Endothelial cell of umbilical vein (primary cell): Measurements from ENCODE around the gene FAT2. TPM values are rescaled to one million over a fixed set of nuclear protein-coding genes. Genes with fewer than 3 reads are reported as not detected.

Source experiments
- BruUV-seq: library from RNA; stranded (reverse); fragments of 400-500 nt; replicated peaks from 2 replicates; lab custom pipeline; 2021; lab: Mats Ljungman, UMichigan
- CTCF ChIA-PET: fragments of 300-600, 350-600 bp; sonication (Branson Sonifier 250); formaldehyde crosslinking; loops from one replicate; lab custom pipeline; 2021; ENCODE audit warnings: antibody characterized with exemption, inconsistent platforms; lab: Charles Lee
- POLR2A ChIA-PET: fragments of 300-600, 350-600 bp; sonication (Branson Sonifier 250); formaldehyde crosslinking; loops from one replicate; lab custom pipeline; 2021; ENCODE audit warnings: antibody characterized with exemption, inconsistent platforms; lab: Charles Lee
- DNase-seq: peaks from one replicate; pipeline ENCODE4 v3.0.0-alpha.2; 2011; ENCODE audit warnings: low read depth, low spot score
- FAIRE-seq: peaks from 2 replicates; lab custom pipeline; 2011; peaks lifted over from hg19 to GRCh38; lab: Jason Lieb, UNC
- H2AFZ ChIP-seq: 2 replicates; pipeline ENCODE4 v1.6.0; 2012; ENCODE audit warnings: low read depth, low read length, control low read depth, inconsistent platforms
- H3K27ac ChIP-seq: 2 replicates; pipeline ENCODE4 v1.5.1; 2011; ENCODE audit warnings: low read depth, mild to moderate bottlenecking, control low read depth, low read length, moderate library complexity; ENCODE audit not compliant: insufficient read depth
- H3K27me3 ChIP-seq, 2 experiments: 2 replicates each; pipeline versions ENCODE4 v1.6.0 to v1.6.1; 2011; ENCODE audit warnings: low read length in 2 of 2, mixed read lengths in 1 of 2; ENCODE audit not compliant: control insufficient read depth in 2 of 2, insufficient read depth in 2 of 2
- H3K36me3 ChIP-seq, 2 experiments: 2 replicates in 1 of 2; 3 replicates in 1 of 2; pipeline ENCODE4 v1.5.1; 2011; ENCODE audit warnings: low read length in 2 of 2, mild to moderate bottlenecking in 1 of 2, moderate library complexity in 1 of 2; ENCODE audit not compliant: control insufficient read depth in 2 of 2, insufficient read depth in 2 of 2; ENCODE audit errors: extremely low read depth in 1 of 2
- H3K4me1 ChIP-seq: 3 replicates; pipeline ENCODE4 v1.5.1; 2011; ENCODE audit warnings: mild to moderate bottlenecking, low read length; ENCODE audit not compliant: control insufficient read depth, insufficient read depth; ENCODE audit errors: extremely low read depth
- H3K4me2 ChIP-seq: 2 replicates; pipeline ENCODE4 v1.6.1; 2011; ENCODE audit warnings: low read length, control low read depth, mixed read lengths; ENCODE audit not compliant: insufficient read depth
- H3K4me3 ChIP-seq, 3 experiments: fragments of 200-600 bp in 1 of 3; sonication (generic), shearing (Covaris generic) in 1 of 3; replicated peaks in 1 of 3; 2 replicates each; pipeline ENCODE4 v1.5.1; 2011 to 2016; ENCODE audit warnings: control low read depth in 3 of 3, low read length in 3 of 3, mild to moderate bottlenecking in 2 of 3, inconsistent platforms in 1 of 3, low read depth in 1 of 3, moderate library complexity in 1 of 3; ENCODE audit not compliant: insufficient read depth in 1 of 3
- H3K79me2 ChIP-seq: 2 replicates; pipeline ENCODE4 v1.6.0; 2012; ENCODE audit warnings: low read length, inconsistent platforms; ENCODE audit not compliant: control insufficient read depth, insufficient read depth
- H3K9ac ChIP-seq: replicated peaks from 2 replicates; pipeline ENCODE3; 2011; ENCODE audit warnings: low read length, control low read depth; ENCODE audit not compliant: insufficient read depth; ENCODE audit errors: extremely low read depth
- H3K9me1 ChIP-seq: replicated peaks from 3 replicates; pipeline ENCODE4 v1.6.0; 2011; ENCODE audit warnings: mild to moderate bottlenecking, low read length; ENCODE audit not compliant: control insufficient read depth, insufficient read depth; ENCODE audit errors: extremely low read depth
- H3K9me3 ChIP-seq: replicated peaks from 2 replicates; pipeline ENCODE4 v1.5.1; 2012; ENCODE audit warnings: low read length, inconsistent platforms; ENCODE audit not compliant: control insufficient read depth, insufficient read depth
- H4K20me1 ChIP-seq: replicated peaks from 2 replicates; pipeline ENCODE3; 2011; ENCODE audit warnings: mild to moderate bottlenecking, low read length; ENCODE audit not compliant: control insufficient read depth, insufficient read depth; ENCODE audit errors: extremely low read depth
- EZH2 ChIP-seq: IDR thresholded peaks from 2 replicates; pipeline ENCODE4 v1.6.1; 2012; ENCODE audit warnings: borderline replicate concordance, low read depth, mild to moderate bottlenecking, moderate library complexity, low read length, inconsistent platforms; ENCODE audit not compliant: severe bottlenecking
- FOS ChIP-seq: IDR thresholded peaks from 2 replicates; pipeline ENCODE4 v1.6.1; 2011; ENCODE audit warnings: mild to moderate bottlenecking, low read length, moderate library complexity, borderline replicate concordance; ENCODE audit not compliant: insufficient read depth
- JUN ChIP-seq: IDR thresholded peaks from 2 replicates; pipeline ENCODE4 v1.6.1; 2011; ENCODE audit warnings: borderline replicate concordance, low read depth; ENCODE audit not compliant: insufficient read length, insufficient read depth
- MAX ChIP-seq: IDR thresholded peaks from 2 replicates; pipeline ENCODE4 v1.6.1; 2011; ENCODE audit not compliant: insufficient read depth, insufficient read length
- POLR2A ChIP-seq: IDR thresholded peaks from 2 replicates; pipeline ENCODE4 v1.6.1; 2012; ENCODE audit warnings: low read depth, mild to moderate bottlenecking, control low read depth, low read length
- POLR2AphosphoS5 ChIP-seq: IDR thresholded peaks from 2 replicates; pipeline ENCODE4 v1.6.1; 2012; ENCODE audit warnings: low read depth, mild to moderate bottlenecking, control low read depth, low read length, moderate library complexity; ENCODE audit not compliant: insufficient read depth
- dilution Hi-C: fragments of 300-500 bp; cut with MboI; formaldehyde crosslinking; loops from one replicate; pipeline ENCODE4 v1.15.0; 2019; ENCODE audit warnings: low sequenced_read_pairs; ENCODE audit not compliant: extremely low pct_ligation_motif_present
- intact Hi-C: fragments of 100-400 bp; cut with micrococcal nuclease; formaldehyde crosslinking; loops from one replicate; pipeline ENCODE4 v1.10.0; 2022
- polyA plus RNA-seq, 4 experiments: library from polyadenylated mRNA; depleted of rRNA in 3 of 4; stranded (reverse) in 3 of 4; unstranded in 1 of 4; fragments of >200 nt; gene quantifications; 2 replicates each; pipeline versions ENCODE4 v1.2.1 to v1.2.3, GENCODE V29; 2011 to 2012; ENCODE audit warnings: missing spikeins in 1 of 4
- total RNA-seq: library from RNA; stranded (reverse); gene quantifications from 2 replicates; pipeline ENCODE4 v1.2.3, GENCODE V29; 2021
- TF ChIP-seq, protein P1 (sequence below), 2 donors: IDR thresholded peaks; 1 replicate in 1 of 2; 2 replicates in 1 of 2; pipeline ENCODE4 v1.5.1; 2011; ENCODE audit warnings: low read length in 2 of 2, mild to moderate bottlenecking in 2 of 2, moderate library complexity in 2 of 2, control low read depth in 1 of 2, inconsistent platforms in 1 of 2, low read depth in 1 of 2; ENCODE audit not compliant: insufficient read depth in 1 of 2; ENCODE audit errors: extremely low read depth in 1 of 2

FAT2 gene
- total and polyA plus RNA-seq, 2 donors (not counting 3 experiments of a cell fraction or from before 2014, with no cell fraction given), result not detected

- Histone ChIP-seq H3K4me2 (no peak overlapping the region), H2AFZ (no peak overlapping the region), H3K9me3 (no peaks in the 10 kb centered on the region), H3K79me2 (no peaks in the 10 kb centered on the region), H3K4me1 (no peaks in the 10 kb centered on the region), H3K36me3 (no peaks in the 10 kb centered on the region), H3K9ac (no peak overlapping the region), H3K27me3 (peaks cover 0 to 2% of the 10 kb centered on the region in 2 experiments), H3K4me3 (no peak overlapping the region), H3K27ac (no peak overlapping the region), H3K9me1 (no peaks in the 10 kb centered on the region), H4K20me1 (no peaks in the 10 kb centered on the region)
- FAIRE-seq (no peak), DNase-seq (no peak)
- dilution Hi-C loops (no loop called here), intact Hi-C loops (no loop called here)
- TF ChIP-seq, protein P1, sequence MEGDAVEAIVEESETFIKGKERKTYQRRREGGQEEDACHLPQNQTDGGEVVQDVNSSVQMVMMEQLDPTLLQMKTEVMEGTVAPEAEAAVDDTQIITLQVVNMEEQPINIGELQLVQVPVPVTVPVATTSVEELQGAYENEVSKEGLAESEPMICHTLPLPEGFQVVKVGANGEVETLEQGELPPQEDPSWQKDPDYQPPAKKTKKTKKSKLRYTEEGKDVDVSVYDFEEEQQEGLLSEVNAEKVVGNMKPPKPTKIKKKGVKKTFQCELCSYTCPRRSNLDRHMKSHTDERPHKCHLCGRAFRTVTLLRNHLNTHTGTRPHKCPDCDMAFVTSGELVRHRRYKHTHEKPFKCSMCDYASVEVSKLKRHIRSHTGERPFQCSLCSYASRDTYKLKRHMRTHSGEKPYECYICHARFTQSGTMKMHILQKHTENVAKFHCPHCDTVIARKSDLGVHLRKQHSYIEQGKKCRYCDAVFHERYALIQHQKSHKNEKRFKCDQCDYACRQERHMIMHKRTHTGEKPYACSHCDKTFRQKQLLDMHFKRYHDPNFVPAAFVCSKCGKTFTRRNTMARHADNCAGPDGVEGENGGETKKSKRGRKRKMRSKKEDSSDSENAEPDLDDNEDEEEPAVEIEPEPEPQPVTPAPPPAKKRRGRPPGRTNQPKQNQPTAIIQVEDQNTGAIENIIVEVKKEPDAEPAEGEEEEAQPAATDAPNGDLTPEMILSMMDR (IDR thresholded peaks at IDR 0.05; ENCODE audit: extremely low read depth in 1 of 2, insufficient read depth in 1 of 2, low read depth in 1 of 2, low read length in 2 of 2), result no peak
- TF ChIP-seq POLR2AphosphoS5 (no peak), FOS (no peak), MAX (no peak), EZH2 (no peak), JUN (no peak), POLR2A (no peak)
- ChIA-PET CTCF (no interaction called here), POLR2A (no interaction called here)
- no TSS peak for BruUV-seq
These were observed 21.7 kb upstream of the FAT2 start for GRCh38 chr5:151612689-151613427.
